GM18499 (cell line): Measurements from ENCODE around the gene UBE2H.
"Not testable (repeated sequence)": the region's sequence is repeated elsewhere in the genome, so short reads cannot be mapped to it uniquely, and the experiment has no call there.

Experiments used
- ATAC-seq: cut with Tn5 transposase; IDR thresholded peaks from one replicate; pipeline ENCODE4 v1.9.1; 2021; ENCODE audit warnings: moderate number of reproducible peaks; ENCODE audit not compliant: insufficient read depth, unreplicated experiment

UBE2H gene

DNA sequence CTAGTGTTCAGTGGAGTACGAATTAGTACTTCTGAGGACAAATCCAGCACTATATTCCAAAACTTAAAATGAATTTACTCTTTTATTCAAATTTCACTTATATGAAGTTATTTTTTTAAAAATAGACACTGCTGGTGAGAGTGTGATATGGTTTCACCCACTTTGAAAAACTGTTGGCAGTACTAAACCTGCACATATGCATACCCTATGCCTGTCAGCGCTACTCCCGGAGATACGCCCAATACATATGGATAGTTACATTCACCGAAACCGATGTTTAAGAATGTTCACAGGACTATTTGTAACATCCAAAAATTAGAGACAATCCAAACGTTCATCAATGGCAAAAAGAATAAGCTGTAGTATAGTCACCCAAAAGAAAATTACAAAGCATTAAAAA, 69.6 kb downstream of the UBE2H start:
- no peak for ATAC-seq

DNA sequence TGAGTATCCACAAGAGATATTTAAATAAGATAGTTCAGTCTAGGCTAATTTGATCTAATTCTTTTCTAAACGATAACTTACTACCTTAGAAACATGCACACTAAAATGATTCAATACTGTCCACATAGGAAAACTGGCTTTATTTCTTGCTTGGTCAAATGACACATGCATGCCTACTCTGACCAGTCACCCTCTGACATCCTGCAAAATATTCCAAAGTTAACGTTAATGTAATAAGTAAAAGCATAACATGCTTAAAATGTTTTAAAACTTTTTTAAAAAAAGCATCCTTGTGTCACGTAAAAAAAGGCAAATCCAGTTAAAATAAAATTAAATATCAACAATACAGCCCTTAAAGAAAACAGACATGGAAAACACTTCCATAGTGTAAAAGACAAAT, 70.2 kb downstream of the UBE2H start:
- no peak for ATAC-seq

DNA sequence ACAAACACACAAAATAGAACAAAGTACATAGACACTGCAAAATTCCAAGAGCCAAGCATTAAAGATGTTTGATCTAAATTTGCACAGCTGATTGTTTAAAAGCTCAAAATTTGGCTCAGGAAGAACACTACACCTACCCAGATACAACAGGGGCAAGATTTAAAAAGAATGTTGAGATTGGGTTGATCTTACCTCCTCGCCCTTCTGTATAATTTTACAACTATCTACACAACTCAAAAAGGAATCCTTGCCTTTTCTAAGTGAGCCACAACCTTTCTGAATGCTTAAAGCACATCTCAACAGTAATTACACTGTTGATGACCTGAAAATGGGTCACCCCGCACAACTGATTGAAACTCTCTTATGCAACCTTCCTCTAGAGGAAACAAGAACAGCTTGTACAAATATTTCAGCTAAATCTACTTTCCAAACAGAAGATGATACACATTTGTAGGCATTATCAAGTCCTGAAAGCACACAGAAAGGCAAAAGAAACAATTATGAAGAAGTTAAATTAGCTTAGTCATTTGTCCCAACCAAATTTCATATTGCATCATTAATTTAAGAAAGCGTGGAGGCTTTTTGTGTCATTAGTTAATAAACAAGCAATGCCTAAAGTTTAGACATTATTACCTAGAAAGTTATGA, 75.5 kb downstream of the UBE2H start:
- no peak for ATAC-seq

DNA sequence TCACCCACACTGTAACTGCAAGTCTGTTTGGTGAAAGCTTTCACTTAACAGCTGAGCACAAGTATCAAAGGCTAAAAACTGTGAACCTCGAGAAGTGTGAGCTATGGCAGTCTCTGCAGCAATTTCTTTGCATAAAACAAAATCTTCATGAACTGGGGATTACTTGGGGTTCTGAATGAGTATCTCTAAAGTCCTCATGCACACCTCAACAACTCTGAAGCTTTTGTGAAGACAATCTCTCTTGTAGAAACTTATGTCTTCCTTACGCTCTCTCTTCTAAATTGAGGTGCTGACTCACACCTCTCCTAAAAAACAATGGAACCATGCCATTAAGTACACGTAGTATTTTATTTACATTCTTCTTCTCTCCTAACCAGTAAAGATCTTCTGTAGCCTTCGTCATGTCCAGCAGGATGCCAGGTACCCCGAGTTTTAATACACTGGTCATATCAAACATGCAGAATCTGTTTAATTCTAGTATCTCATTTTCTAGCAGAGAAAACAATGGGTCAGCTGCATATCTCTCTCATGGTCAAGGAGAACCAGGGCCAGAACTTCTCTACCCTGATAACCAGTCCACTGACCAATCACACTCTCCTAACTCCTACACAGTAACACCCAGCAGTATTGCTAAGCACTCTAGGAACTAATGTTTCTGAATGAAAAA, 76.9 kb downstream of the UBE2H start:
- ATAC-seq, result no peak

DNA sequence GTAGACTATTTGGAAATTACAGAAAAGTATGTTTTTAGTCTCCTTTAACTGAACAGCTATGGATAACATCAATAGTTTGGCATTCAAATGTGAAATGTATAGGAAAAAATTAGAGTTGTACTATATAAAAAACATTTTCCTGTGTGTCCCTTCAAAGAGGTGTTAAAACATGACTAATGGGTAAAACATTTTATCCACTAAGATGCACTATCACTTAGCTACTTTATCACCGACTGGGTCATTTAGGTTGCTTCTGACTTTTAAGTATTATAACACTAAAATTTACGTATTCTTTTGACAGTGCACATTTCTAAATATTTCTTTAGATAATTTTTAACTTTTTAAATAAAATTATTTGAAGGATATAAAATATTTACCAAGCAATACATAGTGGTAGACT, 77.6 kb downstream of the UBE2H start:
- no peak for ATAC-seq

DNA sequence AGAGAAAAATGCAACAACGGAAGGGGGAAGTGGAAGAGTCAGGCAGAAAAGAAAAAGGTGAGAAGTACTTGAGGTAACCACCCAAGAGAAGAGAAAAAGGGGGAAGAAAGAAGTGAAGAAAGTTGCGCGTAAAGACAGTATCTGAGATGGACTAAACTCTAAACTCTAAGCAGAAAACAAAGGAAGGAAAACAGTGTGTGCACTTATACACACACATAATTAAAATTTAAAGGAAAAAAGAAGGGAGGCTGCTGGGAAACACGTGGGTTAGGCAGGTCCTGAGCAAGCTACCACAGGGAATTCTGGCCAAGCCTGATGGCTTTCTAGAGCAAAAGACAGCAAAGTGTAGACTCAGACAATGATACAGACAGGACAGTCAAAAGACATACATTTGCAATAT, 78.0 kb downstream of the UBE2H start:
- no peak for ATAC-seq

GRCh38 chr7:129872054-129872453, 80.7 kb downstream of the UBE2H start:
- no peak for ATAC-seq

DNA sequence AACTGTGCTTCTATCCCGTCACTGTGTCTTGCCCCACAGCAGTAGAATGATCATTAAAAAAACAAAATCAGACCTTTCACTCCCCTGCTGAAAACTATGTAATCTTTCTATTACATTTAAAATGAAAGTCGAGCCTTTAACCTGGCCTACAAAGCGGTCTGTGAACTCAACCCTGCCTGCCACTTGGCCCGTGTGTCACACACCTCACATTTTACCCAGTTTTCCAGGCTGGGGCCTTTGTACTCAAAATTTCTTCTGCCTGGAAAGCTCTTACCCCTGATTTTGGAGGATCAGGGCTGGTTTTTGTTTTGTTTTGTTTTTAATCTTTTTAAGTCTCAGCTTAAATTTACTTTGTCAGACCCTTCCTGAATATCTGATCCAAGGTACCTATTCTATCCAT, 82.1 kb downstream of the UBE2H start:
- ATAC-seq, result no peak

DNA sequence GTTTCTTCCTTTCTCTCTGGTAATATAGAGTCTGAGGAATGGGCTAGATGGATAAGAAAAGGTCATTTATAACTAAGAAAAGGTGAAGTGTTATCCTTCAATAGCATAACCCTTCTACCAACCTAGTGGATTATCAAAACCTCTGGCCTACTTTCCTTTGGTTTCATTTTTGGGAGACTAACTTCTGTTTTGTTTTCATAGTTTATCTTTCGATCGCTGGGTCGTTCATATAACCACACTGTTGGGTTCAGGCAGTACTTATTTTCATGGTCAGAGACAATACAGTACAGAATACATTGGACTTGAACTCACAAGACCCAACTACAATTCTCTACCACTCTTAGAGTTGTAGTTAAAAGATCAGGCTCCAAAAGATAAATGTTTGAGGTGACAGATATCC, 86.5 kb downstream of the UBE2H start:
- ATAC-seq, result no peak

- no peak for ATAC-seq
Observed at GRCh38 chr7:129865925-129866201, 86.9 kb downstream of the UBE2H start.

GRCh38 chr7:129865093-129865924, 87.5 kb downstream of the UBE2H start:
- no peak for ATAC-seq

DNA sequence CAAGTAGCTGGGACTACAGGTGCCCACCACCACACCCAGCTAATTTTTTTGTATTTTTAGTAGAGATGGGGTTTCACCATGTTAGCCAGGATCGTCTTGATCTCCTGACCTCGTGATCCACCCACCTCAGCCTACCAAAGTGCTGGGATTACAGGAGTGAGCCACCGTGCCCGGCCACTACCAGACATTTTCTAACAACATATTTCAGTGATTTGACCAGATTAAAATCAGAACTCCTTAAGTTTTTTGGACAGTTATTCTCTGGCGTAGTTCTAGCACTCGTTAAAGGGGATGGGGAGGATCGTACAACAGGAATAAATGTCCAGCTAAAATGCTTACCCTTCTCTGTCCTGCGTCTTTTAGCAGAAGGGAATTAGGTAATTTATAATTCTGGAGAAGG, 88.1 kb downstream of the UBE2H start:
- ATAC-seq, result not testable (repeated sequence)

DNA sequence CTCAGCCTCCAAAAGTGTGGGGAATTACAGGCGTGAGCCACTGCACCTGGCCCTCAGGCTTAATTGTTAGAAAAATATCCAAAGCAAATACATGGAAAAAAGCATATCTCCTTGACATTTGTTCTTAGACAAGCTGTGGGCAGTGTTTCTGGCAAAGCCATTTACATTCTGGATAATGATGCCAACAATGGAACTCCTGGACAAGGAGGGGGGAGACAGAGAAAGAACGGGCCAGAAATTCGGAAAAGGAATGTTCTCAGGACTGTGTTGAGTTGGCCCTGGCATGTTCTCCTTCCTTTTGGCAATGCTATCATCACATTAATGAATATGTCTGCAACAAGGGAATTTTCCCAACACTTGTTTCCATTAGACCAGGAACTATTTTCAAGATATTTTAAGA, 88.7 kb downstream of the UBE2H start:
- no peak for ATAC-seq

DNA sequence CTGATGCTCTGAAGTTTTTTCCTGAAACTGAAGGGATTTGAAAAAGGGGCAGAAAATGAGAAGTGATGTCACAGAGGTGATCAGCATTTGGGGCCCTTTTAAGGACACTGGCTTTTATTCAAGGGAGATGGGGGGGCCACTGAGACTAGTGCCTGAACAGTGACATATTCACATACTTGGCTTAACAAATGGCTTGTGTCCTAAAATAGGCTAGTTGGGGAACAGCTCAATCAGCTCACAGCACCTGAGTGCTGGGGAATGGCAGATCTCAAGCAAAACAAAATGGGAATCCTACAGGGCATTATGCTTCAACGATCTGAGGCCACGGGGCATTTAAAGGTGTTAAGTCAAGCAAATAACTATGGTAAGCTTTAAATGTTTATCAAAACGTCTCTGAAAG, 90.1 kb downstream of the UBE2H start:
- ATAC-seq, result no peak

GRCh38 chr7:129860784-129861183, 92.0 kb downstream of the UBE2H start:
- ATAC-seq, result not testable (repeated sequence)

DNA sequence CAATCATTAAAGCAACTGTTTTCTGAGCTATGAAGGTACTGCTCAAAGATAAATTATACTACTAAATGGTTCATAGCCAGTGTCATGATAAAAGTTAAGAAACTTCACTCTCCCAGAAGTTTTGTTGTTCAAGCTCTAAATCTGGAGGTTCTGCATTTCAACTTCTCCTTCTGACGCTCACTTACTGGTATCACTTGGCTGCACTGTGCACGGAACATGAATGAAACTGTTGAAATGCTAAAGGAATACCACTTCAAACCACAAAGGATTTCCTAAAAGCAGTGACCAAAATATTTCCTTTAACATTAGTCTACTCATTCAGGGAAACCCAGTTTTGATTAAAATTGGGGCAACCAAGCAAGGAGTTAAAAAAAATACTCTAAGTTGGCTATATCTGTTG, 93.6 kb downstream of the UBE2H start:
- no peak for ATAC-seq

- ATAC-seq, result no peak
Observed at GRCh38 chr7:129858490-129858889, 94.3 kb downstream of the UBE2H start.

DNA sequence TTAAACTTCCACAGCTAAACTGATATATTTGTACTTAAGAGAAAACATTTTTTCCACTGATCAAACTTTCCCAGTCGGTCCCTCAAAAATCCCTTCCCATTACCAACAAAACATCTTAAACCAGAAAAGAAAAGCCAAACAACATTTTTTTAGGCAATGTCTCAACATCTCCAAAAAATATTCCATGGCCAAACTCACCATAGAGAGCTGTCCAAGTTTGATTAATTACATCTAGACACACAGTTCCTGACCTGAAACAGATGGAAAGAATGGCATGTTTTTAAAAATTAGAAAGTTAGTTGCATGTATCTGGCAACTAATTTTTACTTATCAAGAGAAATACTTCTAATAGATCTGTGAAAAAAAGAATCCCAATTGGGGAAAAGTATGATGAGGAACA, 95.4 kb downstream of the UBE2H start:
- ATAC-seq, result no peak

- no peak for ATAC-seq
Observed at GRCh38 chr7:129855935-129856717, 96.6 kb downstream of the UBE2H start.

- no peak for ATAC-seq
Observed at GRCh38 chr7:129855234-129855673, 97.5 kb downstream of the UBE2H start.

DNA sequence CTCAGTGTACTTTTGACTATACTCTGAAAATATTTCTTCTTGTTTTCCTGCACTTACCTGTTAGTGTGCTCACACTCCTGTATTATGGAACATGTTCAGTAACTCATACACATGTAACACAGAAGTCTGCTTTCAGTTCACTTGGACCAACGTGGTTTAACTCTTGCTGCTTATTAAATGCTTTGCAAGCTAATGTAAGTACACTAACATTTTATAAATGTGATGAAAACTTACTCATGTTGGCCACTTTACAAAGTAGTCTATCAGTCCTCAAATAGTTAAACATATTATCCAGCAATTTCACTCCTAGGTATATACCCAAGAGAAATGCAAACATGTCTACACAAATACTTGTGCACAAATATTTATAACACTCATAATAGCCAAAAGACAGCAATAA, 98.4 kb downstream of the UBE2H start:
- no peak for ATAC-seq
